GM18508 (cell line): Measurements from ENCODE around the gene MAN2B1.
"Not testable (repeated sequence)": the region's sequence is repeated elsewhere in the genome, so short reads cannot be mapped to it uniquely, and the experiment has no call there.

Source experiments
- ATAC-seq: cut with Tn5 transposase; IDR thresholded peaks from one replicate; pipeline ENCODE4 v1.9.1; 2021; ENCODE audit warnings: moderate number of reproducible peaks; ENCODE audit not compliant: insufficient read depth, unreplicated experiment

The MAN2B1 gene

GRCh38 chr19:12626958-12627357 is 39.6 kb downstream of the MAN2B1 start:
- ATAC-seq: no peak

DNA sequence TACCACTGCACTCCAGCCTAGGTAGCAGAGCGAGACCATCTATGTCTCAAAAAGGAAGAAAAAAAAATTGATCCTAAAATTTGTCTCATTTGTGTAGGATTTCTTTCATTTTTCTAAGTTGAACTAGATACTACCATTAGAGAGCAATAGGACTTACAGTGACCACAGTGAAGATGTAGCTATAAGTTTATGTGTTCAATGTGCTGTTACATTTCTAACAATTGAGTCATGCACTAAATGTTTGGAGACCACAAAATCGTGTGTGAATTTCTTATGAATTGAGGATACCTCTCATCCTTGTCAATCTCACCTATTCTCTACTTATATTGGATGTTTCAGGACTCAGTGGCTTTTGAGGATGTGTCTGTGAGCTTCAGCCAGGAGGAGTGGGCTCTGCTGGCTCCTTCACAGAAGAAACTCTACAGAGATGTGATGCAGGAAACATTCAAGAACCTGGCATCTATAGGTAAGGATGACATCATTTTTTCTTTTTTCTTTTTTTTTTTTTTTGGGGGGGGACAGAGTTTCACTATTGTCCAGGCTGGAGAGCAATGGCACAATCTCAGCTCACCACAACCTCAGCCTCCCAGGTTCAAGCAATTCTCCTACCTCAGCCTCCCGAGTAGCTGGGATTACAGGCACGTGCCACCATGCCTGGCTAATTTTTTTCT is 43.0 kb downstream of the MAN2B1 start:
- no peak for ATAC-seq

GRCh38 chr19:12621253-12622024 is 45.1 kb downstream of the MAN2B1 start:
- ATAC-seq: not testable (repeated sequence)

DNA sequence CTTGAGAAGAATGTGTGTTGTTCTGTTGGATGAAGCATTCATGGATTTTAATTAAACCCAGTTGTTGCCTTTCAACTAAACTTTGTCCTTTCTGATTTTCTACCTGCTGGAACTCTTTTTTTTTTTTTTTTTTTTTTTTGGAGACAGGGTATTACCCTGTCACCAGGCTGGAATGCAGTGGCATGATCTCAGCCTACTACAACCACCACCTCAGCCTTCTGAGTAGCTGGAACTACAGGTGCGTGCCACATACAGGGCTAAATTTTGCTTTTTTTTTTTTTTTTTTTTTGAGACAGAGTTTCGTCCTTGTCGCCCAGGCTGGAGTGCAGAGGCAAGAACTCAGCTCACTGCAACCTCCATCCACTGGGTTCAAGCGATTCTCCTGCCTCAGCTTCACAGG is 48.9 kb downstream of the MAN2B1 start:
- ATAC-seq: no peak

DNA sequence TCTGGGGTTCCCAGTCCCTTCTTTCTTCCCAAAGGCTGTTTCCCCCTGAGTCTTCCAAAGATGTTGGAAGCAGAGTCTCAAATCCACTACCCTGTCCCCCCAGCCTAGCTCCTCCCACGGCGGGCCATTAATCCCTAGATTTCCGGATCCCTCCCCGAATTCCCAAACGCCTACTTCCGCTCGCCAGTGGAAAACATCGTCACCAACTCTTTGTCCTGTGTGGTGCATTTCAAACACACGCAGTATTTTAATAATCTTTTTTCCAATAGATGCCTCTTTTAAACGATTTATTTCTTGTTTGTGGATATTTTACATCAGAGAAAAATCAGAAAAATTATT is 55.2 kb downstream of the MAN2B1 start:
- no peak for ATAC-seq

DNA sequence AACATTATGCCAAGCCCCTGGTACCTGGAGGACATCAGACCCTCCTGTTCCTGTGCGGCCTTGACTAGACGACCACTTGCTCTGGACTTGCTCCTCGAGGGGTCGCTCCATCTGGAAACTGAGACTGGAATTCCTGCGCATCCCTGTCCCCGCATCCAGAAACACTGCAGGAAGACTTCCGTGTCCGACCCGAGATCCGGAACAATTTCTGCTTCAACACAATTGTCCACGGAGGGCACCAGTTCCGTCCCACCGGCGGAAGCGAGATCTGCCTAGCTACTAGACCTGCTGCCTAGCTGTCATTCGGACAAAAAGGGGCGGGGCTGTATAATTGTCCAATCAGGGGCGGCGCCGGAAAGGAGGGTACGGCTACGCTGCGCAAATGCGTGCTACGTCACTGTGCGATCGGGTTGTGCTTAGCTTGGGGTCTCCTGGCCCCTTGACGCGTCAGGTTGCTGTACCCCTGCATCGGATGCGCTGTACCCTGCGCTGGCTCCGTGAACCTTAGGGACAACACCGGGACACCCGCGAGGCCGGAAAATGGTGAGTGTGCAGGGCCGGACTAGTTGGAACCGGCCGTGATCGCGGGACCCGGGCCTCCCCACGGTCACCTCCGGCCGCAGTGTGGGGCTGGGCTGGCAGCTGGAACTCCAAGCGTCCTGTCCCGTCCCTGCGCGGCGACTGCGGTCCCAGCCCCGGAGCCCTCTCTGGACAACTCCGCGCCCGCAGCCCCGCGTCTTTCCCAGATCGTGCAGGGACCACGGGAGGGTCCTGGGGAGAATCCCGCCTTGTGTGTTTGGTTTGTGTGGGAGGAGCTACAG is 55.8 kb downstream of the MAN2B1 start, which contains the start of the genes ZNF490 and ZNF791:
ZNF490 (minus strand) TSS at position 274 of the 821 bp plus-strand sequence; CDS start at position 141, 133 bp downstream.
ZNF791 (plus strand) TSS at position 381 of the 821 bp plus-strand sequence; CDS start at position 541, 160 bp downstream.
- ATAC-seq: peak; percentile 39

DNA sequence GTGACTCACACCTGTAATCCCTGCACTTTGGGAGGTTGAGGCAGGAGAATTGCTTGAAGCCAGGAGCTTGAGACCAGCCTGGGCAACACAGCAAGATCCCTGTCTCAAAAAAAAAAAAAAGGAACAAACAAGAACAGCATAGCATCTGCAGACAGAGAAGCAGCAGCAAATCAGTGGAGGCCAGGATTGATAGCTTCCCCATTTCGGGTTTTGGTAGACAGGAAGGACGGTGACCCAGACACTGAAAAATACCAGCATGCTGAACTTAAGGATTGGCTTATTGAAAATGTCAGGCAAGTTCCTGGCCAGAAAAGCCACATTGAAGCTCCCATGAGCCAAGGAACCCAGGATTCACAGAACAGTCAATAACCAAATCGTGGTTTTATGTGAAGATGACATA is 58.9 kb downstream of the MAN2B1 start:
- ATAC-seq: no peak

GRCh38 chr19:12606796-12607195 is 59.7 kb downstream of the MAN2B1 start:
- ATAC-seq: no peak

GRCh38 chr19:12603714-12604113 is 62.8 kb downstream of the MAN2B1 start:
- ATAC-seq: no peak

DNA sequence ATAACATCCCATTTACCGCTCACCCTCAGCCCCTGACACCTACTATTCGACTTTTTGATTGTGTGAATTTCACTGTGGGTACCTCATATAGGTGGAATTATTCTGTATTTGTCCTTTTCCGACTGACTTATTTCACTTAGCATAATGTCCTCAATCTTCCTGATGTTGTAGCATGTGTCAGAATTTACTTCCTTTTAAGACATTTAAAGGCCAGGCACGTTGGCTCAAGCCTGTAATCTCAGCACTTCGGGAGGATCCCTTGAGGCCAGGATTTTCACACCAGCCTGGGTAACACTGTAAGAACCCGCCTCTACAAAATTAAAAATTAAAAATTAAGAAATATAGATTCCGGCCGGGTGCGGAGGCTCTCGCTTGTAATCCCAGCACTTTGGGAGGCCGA is 68.9 kb downstream of the MAN2B1 start:
- no peak for ATAC-seq

- no peak for ATAC-seq
These were observed 69.5 kb downstream of the MAN2B1 start for GRCh38 chr19:12596927-12597548.
